Smooth muscle cell (in vitro differentiated cells): ENCODE measurements around the gene CCNY. TPM values are rescaled to one million over a fixed set of nuclear protein-coding genes. Genes with fewer than 3 reads are reported as not detected.

ENCODE experiments used
- DNase-seq: peaks from one replicate; lab custom pipeline; 2025; ENCODE audit not compliant: unreplicated experiment; lab: John Stamatoyannopoulos, UW
- H2AFZ ChIP-seq: fragments of 200-600 bp; sonication (generic); 2 replicates; pipeline ENCODE4 v1.6.0; 2016; ENCODE audit warnings: antibody characterized with exemption, low read depth, mild to moderate bottlenecking
- H3F3A ChIP-seq: fragments of 200-600 bp; sonication (generic); 2 replicates; pipeline ENCODE4 v1.6.0; 2017; ENCODE audit warnings: antibody characterized with exemption, low read depth
- H3K27ac ChIP-seq: fragments of 200-600 bp; sonication (generic); 2 replicates; pipeline ENCODE4 v1.5.1; 2016; ENCODE audit warnings: low read depth, mild to moderate bottlenecking
- H3K27me3 ChIP-seq: fragments of 200-600 bp; sonication (generic); 2 replicates; pipeline ENCODE4 v1.6.1; 2016; ENCODE audit warnings: low read depth, mild to moderate bottlenecking
- H3K36me3 ChIP-seq: fragments of 200-600 bp; sonication (generic); 2 replicates; pipeline ENCODE4 v1.5.1; 2016; ENCODE audit warnings: low read depth
- H3K4me1 ChIP-seq: fragments of 200-600 bp; sonication (generic); 2 replicates; pipeline ENCODE4 v1.5.1; 2016; ENCODE audit warnings: low read depth
- H3K4me2 ChIP-seq: fragments of 200-600 bp; sonication (generic); 2 replicates; pipeline ENCODE4 v1.6.0; 2016; ENCODE audit warnings: mild to moderate bottlenecking
- H3K4me3 ChIP-seq: fragments of 200-600 bp; sonication (generic); 2 replicates; pipeline ENCODE4 v1.5.1; 2016; ENCODE audit warnings: mild to moderate bottlenecking
- H3K79me2 ChIP-seq: fragments of 200-600 bp; sonication (generic); 2 replicates; pipeline ENCODE4 v1.6.0; 2016; ENCODE audit warnings: low read depth, mild to moderate bottlenecking
- H3K9ac ChIP-seq: fragments of 200-600 bp; sonication (generic); 2 replicates; pipeline ENCODE4 v1.6.0; 2016; ENCODE audit warnings: low read depth
- H3K9me3 ChIP-seq: fragments of 200-600 bp; sonication (generic); replicated peaks from 2 replicates; pipeline ENCODE4 v1.5.1; 2016; ENCODE audit warnings: low read depth
- H4K20me1 ChIP-seq: fragments of 200-600 bp; sonication (generic); 2 replicates; pipeline ENCODE4 v1.6.0; 2016; ENCODE audit warnings: low read depth
- WGBS: methylation state at CpG from one replicate; pipeline ENCODE4 v1.1.7; 2016; ENCODE audit warnings: low lambda C conversion rate; 5-methylcytosine and 5-hydroxymethylcytosine counted together
- polyA plus RNA-seq: library from polyadenylated mRNA; unstranded; fragments of >200 nt; fragmentation: Nextera tagmentation; extraction: Ambion mirVana; gene quantifications from 2 replicates; pipeline ENCODE4 v1.2.1, GENCODE V29; 2016
- total RNA-seq: library from RNA; depleted of rRNA; stranded (reverse); fragments of >200 nt; gene quantifications from 2 replicates; pipeline ENCODE4 v1.2.3, GENCODE V29; 2014
- TF ChIP-seq, protein P1 (sequence below): fragments of 200-600 bp; sonication (generic); IDR thresholded peaks from 2 replicates; pipeline ENCODE4 v1.5.1; 2017; ENCODE audit warnings: borderline replicate concordance, mild to moderate bottlenecking, antibody characterized with exemption; ENCODE audit not compliant: insufficient read depth, poor library complexity, severe bottlenecking

Gene CCNY
- total and polyA plus RNA-seq, 2 experiments from 2014 or later, result 46.9 to 57.5 TPM

DNA sequence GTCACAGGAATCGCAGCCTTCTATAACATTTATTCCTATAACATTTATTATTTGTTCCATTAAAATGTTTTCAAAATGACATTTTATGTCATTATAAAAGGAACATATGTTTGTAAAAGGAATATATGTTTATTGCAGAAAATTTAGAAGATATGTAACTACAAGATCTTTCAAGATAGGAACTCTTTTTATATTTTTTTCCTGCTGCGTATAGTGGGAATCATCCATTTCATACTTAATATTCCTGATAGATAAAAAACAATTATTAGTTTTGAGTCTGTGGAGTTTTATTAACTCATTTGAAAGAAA, 55.6 kb downstream of the CCNY start:
- H3K27ac ChIP-seq, result no peak overlapping the region
- H3K9me3 ChIP-seq, result no peaks in the 10 kb centered on the region
- H3K27me3 ChIP-seq, result no peaks in the 10 kb centered on the region
- WGBS, result 100% methylated on average over 2 of the region's 2 CpGs
- no peak for DNase-seq
- TF ChIP-seq, protein P1, sequence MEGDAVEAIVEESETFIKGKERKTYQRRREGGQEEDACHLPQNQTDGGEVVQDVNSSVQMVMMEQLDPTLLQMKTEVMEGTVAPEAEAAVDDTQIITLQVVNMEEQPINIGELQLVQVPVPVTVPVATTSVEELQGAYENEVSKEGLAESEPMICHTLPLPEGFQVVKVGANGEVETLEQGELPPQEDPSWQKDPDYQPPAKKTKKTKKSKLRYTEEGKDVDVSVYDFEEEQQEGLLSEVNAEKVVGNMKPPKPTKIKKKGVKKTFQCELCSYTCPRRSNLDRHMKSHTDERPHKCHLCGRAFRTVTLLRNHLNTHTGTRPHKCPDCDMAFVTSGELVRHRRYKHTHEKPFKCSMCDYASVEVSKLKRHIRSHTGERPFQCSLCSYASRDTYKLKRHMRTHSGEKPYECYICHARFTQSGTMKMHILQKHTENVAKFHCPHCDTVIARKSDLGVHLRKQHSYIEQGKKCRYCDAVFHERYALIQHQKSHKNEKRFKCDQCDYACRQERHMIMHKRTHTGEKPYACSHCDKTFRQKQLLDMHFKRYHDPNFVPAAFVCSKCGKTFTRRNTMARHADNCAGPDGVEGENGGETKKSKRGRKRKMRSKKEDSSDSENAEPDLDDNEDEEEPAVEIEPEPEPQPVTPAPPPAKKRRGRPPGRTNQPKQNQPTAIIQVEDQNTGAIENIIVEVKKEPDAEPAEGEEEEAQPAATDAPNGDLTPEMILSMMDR, result no peak
- H3F3A ChIP-seq, result no peaks in the 10 kb centered on the region
- H3K9ac ChIP-seq, result no peak overlapping the region
- no peak overlapping the region for H2AFZ ChIP-seq
- H3K4me1 ChIP-seq, result peaks cover 19% of the 10 kb centered on the region
- no peaks in the 10 kb centered on the region for H3K36me3 ChIP-seq
- H3K79me2 ChIP-seq, result peaks cover 100% of the 10 kb centered on the region
- H4K20me1 ChIP-seq, result peaks cover 89% of the 10 kb centered on the region
- no peak overlapping the region for H3K4me3 ChIP-seq
- no peak overlapping the region for H3K4me2 ChIP-seq

DNA sequence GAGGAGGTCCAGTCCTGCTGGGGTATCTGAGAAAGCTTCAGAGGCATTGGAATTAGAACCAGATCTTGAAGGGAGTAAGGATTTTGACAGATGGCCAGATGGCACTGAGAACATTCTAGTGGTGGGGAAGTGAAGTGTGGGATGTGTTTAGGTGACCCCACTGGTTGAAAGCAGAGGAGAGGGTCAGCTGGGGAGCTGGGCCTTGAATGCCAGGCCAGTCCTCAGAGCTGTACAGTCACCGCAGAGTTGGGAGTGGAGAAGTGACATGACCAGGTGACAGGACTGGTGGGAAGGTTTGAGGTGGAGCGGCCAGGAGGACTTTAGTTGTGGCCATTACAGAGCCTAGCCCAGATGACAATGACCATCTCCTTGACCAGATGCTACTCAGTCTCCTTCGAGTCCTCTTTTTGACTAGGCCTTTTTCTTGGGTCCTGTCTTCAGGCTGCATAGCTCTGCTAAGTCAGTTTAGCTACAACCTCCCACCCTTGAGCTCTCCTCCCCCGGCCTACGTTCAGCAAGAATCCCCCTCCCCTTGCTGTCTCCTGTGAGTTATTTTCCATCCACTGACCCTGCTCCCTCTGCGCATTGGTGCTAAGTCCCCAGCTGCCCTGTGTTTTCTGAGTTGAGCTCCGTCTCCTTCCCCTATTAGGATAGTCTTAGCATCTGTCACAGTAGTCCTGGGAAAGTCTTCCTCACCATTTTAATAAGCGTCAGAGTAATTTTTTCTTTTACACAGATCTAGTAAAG, 56.3 kb downstream of the CCNY start:
- DNase-seq, result no peak
- H3K4me2 ChIP-seq, result no peak overlapping the region
- TF ChIP-seq, protein P1, result no peak
- no peak overlapping the region for H3K9ac ChIP-seq
- no peak overlapping the region for H2AFZ ChIP-seq
- 81% methylated on average over 8 of the region's 8 CpGs for WGBS
- H4K20me1 ChIP-seq, result peaks cover 96% of the 10 kb centered on the region
- peaks cover 16% of the 10 kb centered on the region for H3K4me1 ChIP-seq
- H3K27me3 ChIP-seq, result no peaks in the 10 kb centered on the region
- H3K27ac ChIP-seq, result no peak overlapping the region
- no peak overlapping the region for H3K4me3 ChIP-seq
- peaks cover 100% of the 10 kb centered on the region for H3K79me2 ChIP-seq
- no peaks in the 10 kb centered on the region for H3F3A ChIP-seq
- no peaks in the 10 kb centered on the region for H3K36me3 ChIP-seq
- no peaks in the 10 kb centered on the region for H3K9me3 ChIP-seq

DNA sequence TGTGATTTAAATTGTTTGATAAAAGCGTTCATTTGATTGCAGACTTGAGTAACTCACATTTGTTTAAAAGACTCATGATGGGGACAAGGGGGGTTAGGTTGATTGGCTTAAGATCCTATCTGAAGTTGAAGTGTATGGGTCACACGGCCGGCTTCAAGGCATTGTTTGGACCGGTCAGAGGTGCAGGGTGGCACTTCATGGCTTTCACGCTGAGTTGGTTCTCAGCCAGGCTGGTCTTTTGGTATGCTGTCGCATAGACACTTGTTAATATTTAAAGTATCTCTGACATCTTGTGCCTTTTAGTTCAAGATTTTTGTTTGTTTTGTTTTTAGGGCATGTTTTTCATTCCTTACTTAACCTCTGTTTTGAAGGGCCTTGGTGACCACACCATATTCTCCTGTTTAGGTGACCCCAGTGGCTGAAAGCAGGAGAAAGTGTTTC, 58.1 kb downstream of the CCNY start:
- Histone ChIP-seq H3K36me3 (no peaks in the 10 kb centered on the region), H3F3A (no peaks in the 10 kb centered on the region), H3K27ac (no peak overlapping the region), H4K20me1 (peaks cover 99% of the 10 kb centered on the region), H3K9ac (no peak overlapping the region), H3K4me3 (no peak overlapping the region), H2AFZ (no peak overlapping the region), H3K4me1 (peaks cover 12% of the 10 kb centered on the region), H3K79me2 (peaks cover 96% of the 10 kb centered on the region), H3K27me3 (no peaks in the 10 kb centered on the region), H3K4me2 (no peak overlapping the region), H3K9me3 (no peaks in the 10 kb centered on the region)
- TF ChIP-seq, protein P1, result no peak
- WGBS, result 71% methylated on average over 6 of the region's 6 CpGs
- no peak for DNase-seq

DNA sequence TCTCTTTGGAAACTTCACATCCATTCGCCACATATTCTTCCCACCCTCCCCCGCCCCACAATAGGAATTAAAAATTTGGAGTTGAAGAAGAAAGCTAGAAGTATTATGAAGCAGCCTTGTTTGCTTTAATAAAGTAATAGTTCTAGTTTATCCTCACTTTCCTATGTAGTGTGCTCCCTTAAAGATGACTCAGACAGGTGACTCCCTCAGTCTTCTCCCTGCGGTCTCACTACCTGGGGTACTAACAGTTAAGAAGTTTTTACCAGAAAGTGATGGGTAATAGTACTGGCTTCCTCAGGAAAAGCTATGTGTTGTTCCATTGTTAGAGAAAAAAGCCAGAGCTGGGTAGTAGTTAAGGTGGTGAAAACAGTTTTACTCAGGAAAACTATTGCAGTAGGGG, 58.6 kb downstream of the CCNY start:
- Histone ChIP-seq H3K9me3 (no peaks in the 10 kb centered on the region), H3F3A (no peaks in the 10 kb centered on the region), H4K20me1 (peaks cover 99% of the 10 kb centered on the region), H3K27ac (no peak overlapping the region), H3K36me3 (no peaks in the 10 kb centered on the region), H3K9ac (no peak overlapping the region), H2AFZ (no peak overlapping the region), H3K4me1 (peaks cover 12% of the 10 kb centered on the region), H3K79me2 (peaks cover 96% of the 10 kb centered on the region), H3K4me2 (no peak overlapping the region), H3K4me3 (no peak overlapping the region), H3K27me3 (no peaks in the 10 kb centered on the region)
- TF ChIP-seq, protein P1, result no peak
- 88% methylated on average over 3 of the region's 3 CpGs for WGBS
- no peak for DNase-seq
